SK-N-SH (cell line): Measurements from ENCODE around the gene CEP112. TPM values are rescaled to one million over a fixed set of nuclear protein-coding genes. Genes with fewer than 3 reads are reported as not detected.

Experiments
- CTCF ChIA-PET: fragments of 300-600, 350-600 bp; formaldehyde crosslinking; extraction: SDS; loops from one replicate; lab custom pipeline; 2021; lab: Yijun Ruan, JAX
- POLR2A ChIA-PET: fragments of 350-600 bp; sonication (Branson Sonifier 250); formaldehyde crosslinking; extraction: SDS; loops from one replicate; lab custom pipeline; 2020; ENCODE audit warnings: antibody characterized with exemption, inconsistent platforms; lab: Yijun Ruan, JAX
- DNase-seq: peaks from one replicate; pipeline ENCODE4 v3.0.0; 2012
- H2AFZ ChIP-seq: fragments of 200-600 bp; sonication (generic); 2 replicates; pipeline ENCODE4 v1.8.1; 2016; ENCODE audit warnings: antibody characterized with exemption, mild to moderate bottlenecking, low read depth
- H3F3A ChIP-seq: fragments of 200-600 bp; sonication (generic); replicated peaks from 2 replicates; pipeline ENCODE3; 2016; ENCODE audit warnings: antibody characterized with exemption, mild to moderate bottlenecking; ENCODE audit not compliant: insufficient read depth
- H3K27ac ChIP-seq, 2 experiments: fragments of 200-500 bp in 1 of 2; fragments of 200-600 bp in 1 of 2; sonication (Bioruptor generic) in 1 of 2; sonication (generic), shearing (Covaris generic) in 1 of 2; 2 replicates each; pipeline versions ENCODE4 v1.5.1 to v1.6.1; 2014 to 2016; ENCODE audit warnings: low read depth in 2 of 2, inconsistent platforms in 1 of 2, low read length in 1 of 2, mild to moderate bottlenecking in 1 of 2, mixed read lengths in 1 of 2
- H3K27me3 ChIP-seq: fragments of 200-600 bp; sonication (generic), shearing (Covaris generic); 2 replicates; pipeline ENCODE4 v1.6.1; 2016; ENCODE audit warnings: mixed run types; ENCODE audit not compliant: insufficient read depth
- H3K36me3 ChIP-seq, 2 experiments: fragments of 200-500 bp in 1 of 2; fragments of 200-600 bp in 1 of 2; sonication (Bioruptor generic) in 1 of 2; sonication (generic) in 1 of 2; replicated peaks in 1 of 2; 2 replicates each; pipeline versions ENCODE3 to v1.5.1; 2014 to 2016; ENCODE audit warnings: low read length in 1 of 2, mild to moderate bottlenecking in 1 of 2; ENCODE audit not compliant: insufficient read depth in 2 of 2, control insufficient read depth in 1 of 2
- H3K4me1 ChIP-seq, 2 experiments: fragments of 200-500 bp in 1 of 2; fragments of 200-600 bp in 1 of 2; sonication (Bioruptor generic) in 1 of 2; sonication (generic), shearing (Covaris generic) in 1 of 2; 2 replicates each; pipeline versions ENCODE4 v1.5.1 to v1.6.1; 2014 to 2016; ENCODE audit warnings: low read depth in 1 of 2, low read length in 1 of 2, mixed run types in 1 of 2; ENCODE audit not compliant: insufficient read depth in 2 of 2, control insufficient read depth in 1 of 2
- H3K4me2 ChIP-seq: fragments of 200-600 bp; sonication (generic), shearing (Covaris generic); 2 replicates; pipeline ENCODE4 v1.6.1; 2017; ENCODE audit warnings: mixed run types
- H3K4me3 ChIP-seq, 2 experiments: fragments of 200-500 bp in 1 of 2; fragments of 200-600 bp in 1 of 2; sonication (Bioruptor generic) in 1 of 2; sonication (generic), shearing (Covaris generic) in 1 of 2; 2 replicates each; pipeline versions ENCODE4 v1.5.1 to v1.8.1; 2014 to 2016; ENCODE audit warnings: low read depth in 2 of 2, inconsistent platforms in 1 of 2, low read length in 1 of 2, mild to moderate bottlenecking in 1 of 2, mixed read lengths in 1 of 2, moderate library complexity in 1 of 2
- H3K79me2 ChIP-seq: fragments of 200-600 bp; sonication (generic); 2 replicates; pipeline ENCODE4 v1.8.1; 2017; ENCODE audit warnings: mild to moderate bottlenecking; ENCODE audit not compliant: insufficient read depth
- H3K9ac ChIP-seq: fragments of 200-600 bp; sonication (generic); 2 replicates; pipeline ENCODE4 v1.6.1; 2017; ENCODE audit warnings: mixed run types
- H3K9me2 ChIP-seq: fragments of 200-600 bp; sonication (generic); 2 replicates; pipeline ENCODE4 v1.6.1; 2017; ENCODE audit warnings: mixed run types
- H3K9me3 ChIP-seq: fragments of 200-600 bp; sonication (generic); 2 replicates; pipeline ENCODE4 v1.6.1; 2017; ENCODE audit warnings: mixed run types, mild to moderate bottlenecking, moderate library complexity
- H4K20me1 ChIP-seq: fragments of 200-600 bp; sonication (generic); 2 replicates; pipeline ENCODE4 v1.6.1; 2017; ENCODE audit warnings: mild to moderate bottlenecking, mixed run types; ENCODE audit not compliant: insufficient read depth
- CHD2 ChIP-seq: fragments of 150-350 bp; IDR thresholded peaks from 2 replicates; pipeline ENCODE4 v1.6.1; 2018; ENCODE audit warnings: low read length; ENCODE audit not compliant: partially characterized antibody
- CTCF ChIP-seq: fragments of 200-600 bp; sonication (generic); IDR thresholded peaks from 2 replicates; pipeline ENCODE4 v1.6.1; 2017; ENCODE audit warnings: antibody characterized with exemption, mild to moderate bottlenecking, moderate library complexity
- EP300 ChIP-seq, 2 experiments: IDR thresholded peaks; 2 replicates each; pipeline versions ENCODE4 v1.4.0 to v1.6.1; 2012; ENCODE audit warnings: borderline replicate concordance in 1 of 2, low read depth in 1 of 2, low read length in 1 of 2
- EZH2phosphoT487 ChIP-seq: fragments of 200-600 bp; sonication (generic); IDR thresholded peaks from 2 replicates; pipeline ENCODE4 v1.6.1; 2017; ENCODE audit warnings: low read depth, mixed run types, mild to moderate bottlenecking, antibody characterized with exemption, moderate library complexity, borderline replicate concordance
- FOSL2 ChIP-seq: IDR thresholded peaks from 2 replicates; pipeline ENCODE4 v1.4.0; 2012; ENCODE audit warnings: low read depth, mild to moderate bottlenecking, moderate library complexity, borderline replicate concordance
- FOXM1 ChIP-seq: IDR thresholded peaks from 2 replicates; pipeline ENCODE4 v1.4.0; 2012; ENCODE audit warnings: low read depth, mild to moderate bottlenecking
- GABPA ChIP-seq: IDR thresholded peaks from 2 replicates; pipeline ENCODE4 v1.4.0; 2012; ENCODE audit warnings: low read depth, mild to moderate bottlenecking
- GATA2 ChIP-seq: sonication (generic); formaldehyde crosslinking; IDR thresholded peaks from 2 replicates; pipeline ENCODE4 v1.5.0; 2020; ENCODE audit warnings: mild to moderate bottlenecking, missing genetic modification reagents
- IRF3 ChIP-seq: fragments of 150-350 bp; IDR thresholded peaks from 2 replicates; pipeline ENCODE4 v1.6.1; 2016; ENCODE audit warnings: mild to moderate bottlenecking, low read depth, low read length
- POLR2AphosphoS5 ChIP-seq: IDR thresholded peaks from 2 replicates; pipeline ENCODE4 v1.6.1; 2012; ENCODE audit warnings: low read depth, low read length
- RAD21 ChIP-seq: IDR thresholded peaks from 2 replicates; pipeline ENCODE4 v1.6.1; 2012; ENCODE audit warnings: mild to moderate bottlenecking, low read length
- REST ChIP-seq: IDR thresholded peaks from 2 replicates; pipeline ENCODE4 v1.6.1; 2012; ENCODE audit warnings: mild to moderate bottlenecking, low read depth, low read length, moderate library complexity
- RFX5 ChIP-seq: IDR thresholded peaks from 2 replicates; pipeline ENCODE4 v1.6.1; 2012; ENCODE audit warnings: mild to moderate bottlenecking, improper control_type of control experiment, low read length
- RXRA ChIP-seq: IDR thresholded peaks from 2 replicates; pipeline ENCODE4 v1.4.0; 2012; ENCODE audit warnings: low read depth, mild to moderate bottlenecking, borderline replicate concordance
- SIN3A ChIP-seq: IDR thresholded peaks from 2 replicates; pipeline ENCODE4 v1.6.1; 2012; ENCODE audit warnings: low read depth, mild to moderate bottlenecking, low read length, moderate library complexity, borderline replicate concordance
- TAF1 ChIP-seq: IDR thresholded peaks from 2 replicates; pipeline ENCODE4 v1.6.1; 2012; ENCODE audit warnings: low read depth, mild to moderate bottlenecking, low read length, moderate library complexity, borderline replicate concordance
- YY1 ChIP-seq: IDR thresholded peaks from 2 replicates; pipeline ENCODE4 v1.4.0; 2012; ENCODE audit warnings: low read depth, mild to moderate bottlenecking
- WGBS: methylation state at CpG from one replicate; pipeline ENCODE4 v1.1.6; 2017; ENCODE audit warnings: low lambda C conversion rate; 5-methylcytosine and 5-hydroxymethylcytosine counted together
- polyA plus RNA-seq, 3 experiments: library from polyadenylated mRNA; depleted of rRNA; stranded (reverse); fragments of >200 nt; gene quantifications; 2 replicates each; pipeline ENCODE4 v1.2.3, GENCODE V29; 2012
- TF ChIP-seq, protein P1 (sequence below): IDR thresholded peaks from 2 replicates; pipeline ENCODE4 v1.4.0; 2012; ENCODE audit warnings: low read depth, borderline replicate concordance
- TF ChIP-seq, protein P2 (sequence below): IDR thresholded peaks from 2 replicates; pipeline ENCODE4; 2012

Gene CEP112
- polyA plus RNA-seq, 1 of the 3 experiments (the other 2 are of a cell fraction), result 7.9 TPM

DNA sequence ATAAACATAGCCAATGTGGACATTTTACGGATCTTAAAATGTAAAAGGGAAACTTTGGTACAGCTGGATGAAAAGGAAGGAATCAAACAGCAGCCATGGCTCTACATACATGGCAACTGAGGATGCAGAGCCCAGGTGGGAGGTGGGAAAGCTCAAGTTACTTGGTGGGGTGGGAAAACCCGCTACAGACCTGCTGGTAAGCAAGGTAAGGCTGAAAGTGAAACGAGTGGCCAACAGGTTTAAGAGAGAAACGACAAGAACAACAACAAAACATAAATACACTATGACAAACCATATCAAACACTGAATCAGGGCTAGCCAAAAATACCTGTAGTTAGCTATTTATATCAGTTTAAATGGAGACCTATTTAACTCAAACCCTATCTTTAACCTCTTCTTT is 185.3 kb downstream of the CEP112 start (continued):
- TF ChIP-seq CTCF (no peak), FOXM1 (no peak), EP300 (IDR thresholded peaks at IDR 0.05; ENCODE audit: borderline replicate concordance in 1 of 2, low read depth in 1 of 2, low read length in 1 of 2) (no peak), YY1 (no peak), CHD2 (no peak)

DNA sequence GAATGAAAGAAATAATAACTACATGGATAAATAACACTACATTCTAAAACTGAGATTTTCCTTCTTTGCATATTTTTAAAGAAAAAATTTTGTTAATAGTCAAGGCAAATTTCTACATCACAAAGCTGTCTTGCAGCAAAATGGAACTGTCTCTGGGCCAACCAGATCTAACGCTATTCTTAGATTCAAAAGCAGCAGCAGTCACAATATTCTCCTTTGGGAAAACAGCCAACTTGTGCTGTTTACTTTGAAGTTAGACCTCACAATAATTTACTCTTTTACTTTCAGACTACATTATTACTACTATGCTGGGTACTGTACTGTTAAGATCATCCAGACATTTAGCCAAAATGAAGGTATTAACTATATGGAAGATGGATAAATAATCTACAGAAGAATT is 189.1 kb downstream of the CEP112 start:
- no peak overlapping the region for H3K27ac ChIP-seq
- CTCF ChIA-PET, result no interaction called here
- H4K20me1 ChIP-seq, result no peaks in the 10 kb centered on the region
- no peaks in the 10 kb centered on the region for H3K4me1 ChIP-seq
- TF ChIP-seq, protein P1, sequence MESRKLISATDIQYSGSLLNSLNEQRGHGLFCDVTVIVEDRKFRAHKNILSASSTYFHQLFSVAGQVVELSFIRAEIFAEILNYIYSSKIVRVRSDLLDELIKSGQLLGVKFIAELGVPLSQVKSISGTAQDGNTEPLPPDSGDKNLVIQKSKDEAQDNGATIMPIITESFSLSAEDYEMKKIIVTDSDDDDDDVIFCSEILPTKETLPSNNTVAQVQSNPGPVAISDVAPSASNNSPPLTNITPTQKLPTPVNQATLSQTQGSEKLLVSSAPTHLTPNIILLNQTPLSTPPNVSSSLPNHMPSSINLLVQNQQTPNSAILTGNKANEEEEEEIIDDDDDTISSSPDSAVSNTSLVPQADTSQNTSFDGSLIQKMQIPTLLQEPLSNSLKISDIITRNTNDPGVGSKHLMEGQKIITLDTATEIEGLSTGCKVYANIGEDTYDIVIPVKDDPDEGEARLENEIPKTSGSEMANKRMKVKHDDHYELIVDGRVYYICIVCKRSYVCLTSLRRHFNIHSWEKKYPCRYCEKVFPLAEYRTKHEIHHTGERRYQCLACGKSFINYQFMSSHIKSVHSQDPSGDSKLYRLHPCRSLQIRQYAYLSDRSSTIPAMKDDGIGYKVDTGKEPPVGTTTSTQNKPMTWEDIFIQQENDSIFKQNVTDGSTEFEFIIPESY, result no peak
- no peak for TF ChIP-seq RFX5
- no peak for TF ChIP-seq GABPA
- no peak for TF ChIP-seq IRF3
- no peak for TF ChIP-seq YY1
- TF ChIP-seq GATA2, result no peak
- no peak for TF ChIP-seq TAF1
- no peak for TF ChIP-seq RXRA
- no peak for TF ChIP-seq POLR2AphosphoS5
- no peak for TF ChIP-seq SIN3A
- TF ChIP-seq EZH2phosphoT487, result no peak
- TF ChIP-seq RAD21, result no peak
- TF ChIP-seq REST, result no peak
- TF ChIP-seq FOXM1, result no peak
- TF ChIP-seq CHD2, result no peak
- TF ChIP-seq, protein P2, sequence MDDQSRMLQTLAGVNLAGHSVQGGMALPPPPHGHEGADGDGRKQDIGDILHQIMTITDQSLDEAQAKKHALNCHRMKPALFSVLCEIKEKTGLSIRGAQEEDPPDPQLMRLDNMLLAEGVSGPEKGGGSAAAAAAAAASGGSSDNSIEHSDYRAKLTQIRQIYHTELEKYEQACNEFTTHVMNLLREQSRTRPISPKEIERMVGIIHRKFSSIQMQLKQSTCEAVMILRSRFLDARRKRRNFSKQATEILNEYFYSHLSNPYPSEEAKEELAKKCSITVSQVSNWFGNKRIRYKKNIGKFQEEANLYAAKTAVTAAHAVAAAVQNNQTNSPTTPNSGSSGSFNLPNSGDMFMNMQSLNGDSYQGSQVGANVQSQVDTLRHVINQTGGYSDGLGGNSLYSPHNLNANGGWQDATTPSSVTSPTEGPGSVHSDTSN, result no peak
- TF ChIP-seq FOSL2, result no peak
- H2AFZ ChIP-seq, result no peak overlapping the region
- POLR2A ChIA-PET, result no interaction called here
- H3K9me3 ChIP-seq, result no peaks in the 10 kb centered on the region
- no peak for DNase-seq
- no peaks in the 10 kb centered on the region for H3K27me3 ChIP-seq
- no peaks in the 10 kb centered on the region for H3K9me2 ChIP-seq
- WGBS, result 93% methylated on average over 1 of the region's 1 CpG
- peaks cover under 1% of the 10 kb centered on the region for H3F3A ChIP-seq
- H3K79me2 ChIP-seq, result no peaks in the 10 kb centered on the region
- no peak overlapping the region for H3K9ac ChIP-seq
- no peak overlapping the region for H3K4me3 ChIP-seq
- no peak overlapping the region for H3K4me2 ChIP-seq
- peaks cover 0 to 26% of the 10 kb centered on the region in 2 experiments for H3K36me3 ChIP-seq
